Neural cell (in vitro differentiated cells): Measurements from ENCODE around the gene CNTNAP2. TPM values are rescaled to one million over a fixed set of nuclear protein-coding genes. Genes with fewer than 3 reads are reported as not detected.
A peak's percentile ranks its signal among the peaks of the same experiment; 100 is the strongest.

Experiments
- H2AFZ ChIP-seq: fragments of 200-600, 300-800 bp; sonication (generic), shearing (Covaris generic); 2 replicates; pipeline ENCODE4 v1.6.0; 2014; ENCODE audit warnings: low read depth, mild to moderate bottlenecking, antibody characterized with exemption, low read length, moderate library complexity
- H3F3A ChIP-seq: fragments of 200-600 bp; shearing (Covaris generic); 2 replicates; pipeline ENCODE4 v1.6.1; 2016; ENCODE audit warnings: mild to moderate bottlenecking, moderate library complexity, mixed read lengths, antibody characterized with exemption, low read length; ENCODE audit not compliant: insufficient read depth, poor library complexity, severe bottlenecking
- H3K27ac ChIP-seq: fragments of 200-600, 300-800 bp; sonication (generic), shearing (Covaris generic); 2 replicates; pipeline ENCODE4 v1.5.1; 2014; ENCODE audit warnings: mild to moderate bottlenecking, low read length, moderate library complexity
- H3K27me3 ChIP-seq: fragments of 300-800, 200-600 bp; sonication (generic), shearing (Covaris generic); 2 replicates; pipeline ENCODE4 v1.6.0; 2014; ENCODE audit warnings: mild to moderate bottlenecking, low read depth, low read length, moderate library complexity; ENCODE audit not compliant: insufficient read depth
- H3K36me3 ChIP-seq: fragments of 300-800, 200-600 bp; sonication (generic), shearing (Covaris generic); 2 replicates; pipeline ENCODE4 v1.5.1; 2014; ENCODE audit warnings: mild to moderate bottlenecking, antibody characterized with exemption, low read length, moderate library complexity; ENCODE audit not compliant: insufficient read depth
- H3K4me2 ChIP-seq: fragments of 300-800, 200-600 bp; sonication (generic), shearing (Covaris generic); 2 replicates; pipeline ENCODE4 v1.6.0; 2014; ENCODE audit warnings: mild to moderate bottlenecking, low read length
- H3K4me3 ChIP-seq: fragments of 300-800, 200-600 bp; sonication (generic), shearing (Covaris generic); 2 replicates; pipeline ENCODE4 v1.5.1; 2014; ENCODE audit warnings: mild to moderate bottlenecking, low read length, moderate library complexity
- H3K79me2 ChIP-seq: fragments of 200-600 bp; shearing (Covaris generic); replicated peaks from 2 replicates; pipeline ENCODE4 v1.6.0; 2014; ENCODE audit warnings: mild to moderate bottlenecking, low read length, moderate library complexity; ENCODE audit not compliant: insufficient read depth
- H3K9ac ChIP-seq: fragments of 300-800, 200-600 bp; sonication (generic), shearing (Covaris generic); 2 replicates; pipeline ENCODE4 v1.6.1; 2016; ENCODE audit warnings: mild to moderate bottlenecking, low read length, mixed read lengths
- H3K9me2 ChIP-seq: fragments of 200-600 bp; shearing (Covaris generic); 2 replicates; pipeline ENCODE4 v1.6.1; 2016; ENCODE audit warnings: mild to moderate bottlenecking, low read length, mixed read lengths; ENCODE audit not compliant: insufficient read depth
- H3K9me3 ChIP-seq: fragments of 200-600, 300-800 bp; sonication (generic), shearing (Covaris generic); 2 replicates; pipeline ENCODE4 v1.6.1; 2016; ENCODE audit warnings: mild to moderate bottlenecking, mixed run types, low read length, moderate library complexity, mixed read lengths
- H4K20me1 ChIP-seq: fragments of 200-600 bp; shearing (Covaris generic); 2 replicates; pipeline ENCODE4 v1.6.1; 2016; ENCODE audit warnings: mild to moderate bottlenecking, mixed run types; ENCODE audit not compliant: insufficient read depth
- EP300 ChIP-seq: fragments of 450-650 bp; conservative IDR thresholded peaks from 2 replicates; pipeline ENCODE4 v1.6.1; 2014; ENCODE audit warnings: antibody characterized with exemption, mild to moderate bottlenecking, moderate library complexity; ENCODE audit not compliant: poor library complexity, severe bottlenecking
- EZH2 ChIP-seq: fragments of 200-600, 300-800 bp; shearing (Covaris generic), sonication (generic); IDR thresholded peaks from 2 replicates; pipeline ENCODE4 v1.6.1; 2014; ENCODE audit warnings: antibody characterized with exemption, low read length, borderline replicate concordance, mild to moderate bottlenecking; ENCODE audit not compliant: insufficient read depth, poor library complexity, severe bottlenecking
- MXI1 ChIP-seq: fragments of 450-650 bp; conservative IDR thresholded peaks from 2 replicates; pipeline ENCODE4 v1.6.1; 2014; ENCODE audit warnings: antibody characterized with exemption, mild to moderate bottlenecking; ENCODE audit not compliant: poor library complexity, severe bottlenecking
- POLR2AphosphoS5 ChIP-seq: IDR thresholded peaks from 2 replicates; pipeline ENCODE4 v1.6.1; 2012
- RAD21 ChIP-seq: fragments of 450-650 bp; conservative IDR thresholded peaks from 2 replicates; pipeline ENCODE4 v1.6.1; 2014; ENCODE audit warnings: antibody characterized with exemption, mild to moderate bottlenecking, moderate library complexity
- SMC3 ChIP-seq: fragments of 450-650 bp; conservative IDR thresholded peaks from 2 replicates; pipeline ENCODE4 v1.6.1; 2014; ENCODE audit warnings: antibody characterized with exemption, mild to moderate bottlenecking, moderate library complexity; ENCODE audit not compliant: poor library complexity
- TAF1 ChIP-seq: IDR thresholded peaks from 2 replicates; pipeline ENCODE4 v1.6.1; 2012; ENCODE audit warnings: low read depth
- polyA plus RNA-seq: library from polyadenylated mRNA; depleted of rRNA; stranded (reverse); fragments of >200 nt; gene quantifications from 2 replicates; pipeline ENCODE4 v1.2.3, GENCODE V29; 2014
- TF ChIP-seq, protein P1 (sequence below): IDR thresholded peaks from 2 replicates; pipeline ENCODE4 v1.6.1; 2012; ENCODE audit warnings: borderline replicate concordance
- TF ChIP-seq, protein P2 (sequence below): fragments of 450-650 bp; IDR thresholded peaks from 2 replicates; pipeline ENCODE4 v1.5.1; 2014; ENCODE audit warnings: antibody characterized with exemption, mild to moderate bottlenecking, moderate library complexity; ENCODE audit not compliant: poor library complexity, severe bottlenecking

The CNTNAP2 gene
- polyA plus RNA-seq, 1 donor from 2014 or later, result 276 TPM

- Histone ChIP-seq H3K36me3 (no peaks in the 10 kb centered on the region), H3K9me3 (no peaks in the 10 kb centered on the region), H3K4me2 (no peak overlapping the region), H3K9ac (no peak overlapping the region), H4K20me1 (no peaks in the 10 kb centered on the region), H3K79me2 (no peaks in the 10 kb centered on the region), H3F3A (peaks cover 2% of the 10 kb centered on the region), H2AFZ (no peak overlapping the region), H3K4me3 (no peak overlapping the region), H3K27me3 (no peaks in the 10 kb centered on the region), H3K27ac (no peak overlapping the region), H3K9me2 (no peaks in the 10 kb centered on the region)
- no peak for TF ChIP-seq SMC3
- TF ChIP-seq EZH2, result no peak
- TF ChIP-seq, protein P1, sequence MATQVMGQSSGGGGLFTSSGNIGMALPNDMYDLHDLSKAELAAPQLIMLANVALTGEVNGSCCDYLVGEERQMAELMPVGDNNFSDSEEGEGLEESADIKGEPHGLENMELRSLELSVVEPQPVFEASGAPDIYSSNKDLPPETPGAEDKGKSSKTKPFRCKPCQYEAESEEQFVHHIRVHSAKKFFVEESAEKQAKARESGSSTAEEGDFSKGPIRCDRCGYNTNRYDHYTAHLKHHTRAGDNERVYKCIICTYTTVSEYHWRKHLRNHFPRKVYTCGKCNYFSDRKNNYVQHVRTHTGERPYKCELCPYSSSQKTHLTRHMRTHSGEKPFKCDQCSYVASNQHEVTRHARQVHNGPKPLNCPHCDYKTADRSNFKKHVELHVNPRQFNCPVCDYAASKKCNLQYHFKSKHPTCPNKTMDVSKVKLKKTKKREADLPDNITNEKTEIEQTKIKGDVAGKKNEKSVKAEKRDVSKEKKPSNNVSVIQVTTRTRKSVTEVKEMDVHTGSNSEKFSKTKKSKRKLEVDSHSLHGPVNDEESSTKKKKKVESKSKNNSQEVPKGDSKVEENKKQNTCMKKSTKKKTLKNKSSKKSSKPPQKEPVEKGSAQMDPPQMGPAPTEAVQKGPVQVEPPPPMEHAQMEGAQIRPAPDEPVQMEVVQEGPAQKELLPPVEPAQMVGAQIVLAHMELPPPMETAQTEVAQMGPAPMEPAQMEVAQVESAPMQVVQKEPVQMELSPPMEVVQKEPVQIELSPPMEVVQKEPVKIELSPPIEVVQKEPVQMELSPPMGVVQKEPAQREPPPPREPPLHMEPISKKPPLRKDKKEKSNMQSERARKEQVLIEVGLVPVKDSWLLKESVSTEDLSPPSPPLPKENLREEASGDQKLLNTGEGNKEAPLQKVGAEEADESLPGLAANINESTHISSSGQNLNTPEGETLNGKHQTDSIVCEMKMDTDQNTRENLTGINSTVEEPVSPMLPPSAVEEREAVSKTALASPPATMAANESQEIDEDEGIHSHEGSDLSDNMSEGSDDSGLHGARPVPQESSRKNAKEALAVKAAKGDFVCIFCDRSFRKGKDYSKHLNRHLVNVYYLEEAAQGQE, result no peak
- TF ChIP-seq EP300, result no peak
- no peak for TF ChIP-seq RAD21
- TF ChIP-seq TAF1, result no peak
- no peak for TF ChIP-seq POLR2AphosphoS5
- TF ChIP-seq, protein P2, sequence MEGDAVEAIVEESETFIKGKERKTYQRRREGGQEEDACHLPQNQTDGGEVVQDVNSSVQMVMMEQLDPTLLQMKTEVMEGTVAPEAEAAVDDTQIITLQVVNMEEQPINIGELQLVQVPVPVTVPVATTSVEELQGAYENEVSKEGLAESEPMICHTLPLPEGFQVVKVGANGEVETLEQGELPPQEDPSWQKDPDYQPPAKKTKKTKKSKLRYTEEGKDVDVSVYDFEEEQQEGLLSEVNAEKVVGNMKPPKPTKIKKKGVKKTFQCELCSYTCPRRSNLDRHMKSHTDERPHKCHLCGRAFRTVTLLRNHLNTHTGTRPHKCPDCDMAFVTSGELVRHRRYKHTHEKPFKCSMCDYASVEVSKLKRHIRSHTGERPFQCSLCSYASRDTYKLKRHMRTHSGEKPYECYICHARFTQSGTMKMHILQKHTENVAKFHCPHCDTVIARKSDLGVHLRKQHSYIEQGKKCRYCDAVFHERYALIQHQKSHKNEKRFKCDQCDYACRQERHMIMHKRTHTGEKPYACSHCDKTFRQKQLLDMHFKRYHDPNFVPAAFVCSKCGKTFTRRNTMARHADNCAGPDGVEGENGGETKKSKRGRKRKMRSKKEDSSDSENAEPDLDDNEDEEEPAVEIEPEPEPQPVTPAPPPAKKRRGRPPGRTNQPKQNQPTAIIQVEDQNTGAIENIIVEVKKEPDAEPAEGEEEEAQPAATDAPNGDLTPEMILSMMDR, result no peak
- TF ChIP-seq MXI1, result no peak
Measured at GRCh38 chr7:148261523-148261922, 2144.9 kb downstream of the CNTNAP2 start.

DNA sequence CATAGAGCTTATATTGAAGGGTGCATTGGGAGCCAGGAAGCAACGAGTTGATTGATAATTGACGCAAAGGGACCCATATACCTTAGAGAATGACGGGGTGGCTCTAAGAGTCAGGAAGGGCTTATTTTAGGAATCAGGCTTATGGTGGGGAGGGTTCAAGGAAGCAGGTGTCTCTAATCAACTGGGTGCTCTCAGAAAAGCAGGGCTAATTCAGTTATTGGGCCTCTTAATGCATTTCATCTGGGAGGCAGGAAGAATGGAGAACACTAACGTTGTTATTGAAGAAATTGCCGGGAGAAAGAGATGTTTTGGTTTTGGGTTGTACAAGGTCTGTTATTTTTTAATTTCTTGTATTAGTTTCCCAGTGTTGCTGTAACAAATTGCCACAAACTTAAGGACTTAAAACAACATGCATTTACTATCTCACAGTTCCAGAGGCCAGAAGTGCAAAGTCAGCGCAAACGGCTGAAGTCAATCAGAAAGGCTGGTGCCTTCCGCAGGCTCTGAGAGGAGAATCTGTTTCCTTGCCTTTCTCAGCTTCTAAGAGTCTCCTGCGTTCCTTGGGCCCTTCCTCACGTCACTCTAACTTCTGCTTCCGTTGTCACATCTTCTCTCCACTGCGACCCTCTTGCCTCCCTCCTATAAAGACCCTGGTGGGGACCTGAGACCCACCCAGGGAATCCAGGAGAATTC lies 2145.5 kb downstream of the CNTNAP2 start:
- H3K4me2 ChIP-seq, result no peak overlapping the region
- H3K79me2 ChIP-seq, result no peaks in the 10 kb centered on the region
- H3F3A ChIP-seq, result no peaks in the 10 kb centered on the region
- no peaks in the 10 kb centered on the region for H3K9me3 ChIP-seq
- H3K4me3 ChIP-seq, result no peak overlapping the region
- no peaks in the 10 kb centered on the region for H3K27me3 ChIP-seq
- H2AFZ ChIP-seq, result no peak overlapping the region
- no peaks in the 10 kb centered on the region for H3K36me3 ChIP-seq
- H3K27ac ChIP-seq, result peak overlapping the region; percentile 28
- no peaks in the 10 kb centered on the region for H4K20me1 ChIP-seq
- no peaks in the 10 kb centered on the region for H3K9me2 ChIP-seq
- TF ChIP-seq MXI1 (no peak), SMC3 (no peak), EP300 (no peak), POLR2AphosphoS5 (no peak), EZH2 (no peak), RAD21 (no peak), TAF1 (no peak)
- TF ChIP-seq, protein P2, result no peak
- TF ChIP-seq, protein P1, result no peak
- peak overlapping the region; percentile 18 for H3K9ac ChIP-seq
